ENCODE data around the gene TAAR8.

DNA sequence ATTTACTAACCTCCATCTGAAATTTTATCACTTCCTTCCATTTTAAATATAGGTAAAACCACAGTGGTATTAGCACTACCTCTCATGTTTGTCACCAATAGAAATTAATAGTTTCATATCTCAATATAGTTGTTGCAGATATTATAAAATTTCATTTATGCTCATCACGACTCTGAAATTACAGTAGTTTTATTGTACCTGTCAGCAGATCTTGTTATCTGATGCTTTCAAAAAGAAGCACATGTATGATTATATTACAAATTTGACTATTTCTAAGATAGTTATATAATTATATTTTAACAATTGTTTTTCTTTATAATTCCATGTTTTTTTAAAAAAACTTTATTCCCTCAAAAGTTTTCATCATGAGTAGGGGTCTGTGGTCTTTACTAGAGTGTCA is 32.2 kb downstream of the TAAR8 start:
- TF ChIP-seq, protein P1, sequence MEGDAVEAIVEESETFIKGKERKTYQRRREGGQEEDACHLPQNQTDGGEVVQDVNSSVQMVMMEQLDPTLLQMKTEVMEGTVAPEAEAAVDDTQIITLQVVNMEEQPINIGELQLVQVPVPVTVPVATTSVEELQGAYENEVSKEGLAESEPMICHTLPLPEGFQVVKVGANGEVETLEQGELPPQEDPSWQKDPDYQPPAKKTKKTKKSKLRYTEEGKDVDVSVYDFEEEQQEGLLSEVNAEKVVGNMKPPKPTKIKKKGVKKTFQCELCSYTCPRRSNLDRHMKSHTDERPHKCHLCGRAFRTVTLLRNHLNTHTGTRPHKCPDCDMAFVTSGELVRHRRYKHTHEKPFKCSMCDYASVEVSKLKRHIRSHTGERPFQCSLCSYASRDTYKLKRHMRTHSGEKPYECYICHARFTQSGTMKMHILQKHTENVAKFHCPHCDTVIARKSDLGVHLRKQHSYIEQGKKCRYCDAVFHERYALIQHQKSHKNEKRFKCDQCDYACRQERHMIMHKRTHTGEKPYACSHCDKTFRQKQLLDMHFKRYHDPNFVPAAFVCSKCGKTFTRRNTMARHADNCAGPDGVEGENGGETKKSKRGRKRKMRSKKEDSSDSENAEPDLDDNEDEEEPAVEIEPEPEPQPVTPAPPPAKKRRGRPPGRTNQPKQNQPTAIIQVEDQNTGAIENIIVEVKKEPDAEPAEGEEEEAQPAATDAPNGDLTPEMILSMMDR (IDR thresholded peaks at IDR 0.05; ENCODE audit: low read depth, low read length), result no peak
- TF ChIP-seq, protein P2, sequence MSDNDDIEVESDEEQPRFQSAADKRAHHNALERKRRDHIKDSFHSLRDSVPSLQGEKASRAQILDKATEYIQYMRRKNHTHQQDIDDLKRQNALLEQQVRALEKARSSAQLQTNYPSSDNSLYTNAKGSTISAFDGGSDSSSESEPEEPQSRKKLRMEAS (IDR thresholded peaks at IDR 0.05; ENCODE audit: low read depth, low read length), result no peak
